Progenitor cell of endocrine pancreas (in vitro differentiated cells): ENCODE data around the gene BCAM. TPM values are rescaled to one million over a fixed set of nuclear protein-coding genes. Genes with fewer than 3 reads are reported as not detected.

Experiments used
- DNase-seq: peaks from one replicate; pipeline ENCODE4 v3.0.0; 2021; ENCODE audit warnings: low spot score; ENCODE audit not compliant: unreplicated experiment
- H3K27ac Mint-ChIP-seq: 2 replicates; pipeline ENCODE4 v1.8.0; 2021; ENCODE audit warnings: mild to moderate bottlenecking, moderate library complexity, mixed read lengths
- H3K27me3 Mint-ChIP-seq: 2 replicates; pipeline ENCODE4 v1.8.0; 2021; ENCODE audit warnings: mixed read lengths
- H3K36me3 Mint-ChIP-seq: 2 replicates; pipeline ENCODE4 v1.8.0; 2022; ENCODE audit warnings: mixed read lengths; ENCODE audit not compliant: insufficient read depth
- H3K4me1 Mint-ChIP-seq: 2 replicates; pipeline ENCODE4 v1.8.0; 2021; ENCODE audit warnings: low read depth, mixed read lengths
- H3K4me3 Mint-ChIP-seq: 2 replicates; pipeline ENCODE4 v1.8.0; 2021; ENCODE audit warnings: low read depth, mild to moderate bottlenecking, moderate library complexity, mixed read lengths
- H3K9me3 Mint-ChIP-seq: 2 replicates; pipeline ENCODE4 v1.8.0; 2021; ENCODE audit warnings: low read depth, mixed read lengths
- total RNA-seq: library from RNA; stranded (reverse); gene quantifications from 2 replicates; pipeline ENCODE4 v1.2.1, GENCODE V29; 2021
- TF ChIP-seq, protein P1 (sequence below): fragments of 200-600 bp; sonication (generic); IDR thresholded peaks from one replicate; pipeline ENCODE4 v1.5.0; 2021; ENCODE audit warnings: antibody characterized with exemption, mild to moderate bottlenecking; ENCODE audit not compliant: unreplicated experiment

BCAM gene
- total RNA-seq, 1 donor from 2014 or later = 211 TPM

- TF ChIP-seq, protein P1, sequence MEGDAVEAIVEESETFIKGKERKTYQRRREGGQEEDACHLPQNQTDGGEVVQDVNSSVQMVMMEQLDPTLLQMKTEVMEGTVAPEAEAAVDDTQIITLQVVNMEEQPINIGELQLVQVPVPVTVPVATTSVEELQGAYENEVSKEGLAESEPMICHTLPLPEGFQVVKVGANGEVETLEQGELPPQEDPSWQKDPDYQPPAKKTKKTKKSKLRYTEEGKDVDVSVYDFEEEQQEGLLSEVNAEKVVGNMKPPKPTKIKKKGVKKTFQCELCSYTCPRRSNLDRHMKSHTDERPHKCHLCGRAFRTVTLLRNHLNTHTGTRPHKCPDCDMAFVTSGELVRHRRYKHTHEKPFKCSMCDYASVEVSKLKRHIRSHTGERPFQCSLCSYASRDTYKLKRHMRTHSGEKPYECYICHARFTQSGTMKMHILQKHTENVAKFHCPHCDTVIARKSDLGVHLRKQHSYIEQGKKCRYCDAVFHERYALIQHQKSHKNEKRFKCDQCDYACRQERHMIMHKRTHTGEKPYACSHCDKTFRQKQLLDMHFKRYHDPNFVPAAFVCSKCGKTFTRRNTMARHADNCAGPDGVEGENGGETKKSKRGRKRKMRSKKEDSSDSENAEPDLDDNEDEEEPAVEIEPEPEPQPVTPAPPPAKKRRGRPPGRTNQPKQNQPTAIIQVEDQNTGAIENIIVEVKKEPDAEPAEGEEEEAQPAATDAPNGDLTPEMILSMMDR = no peak
- Mint-ChIP-seq H3K36me3 (peaks cover 34% of the 10 kb centered on the region), H3K4me3 (no peak overlapping the region), H3K27me3 (no peaks in the 10 kb centered on the region), H3K9me3 (no peaks in the 10 kb centered on the region), H3K27ac (peak overlapping the region; percentile 84), H3K4me1 (peaks cover 5% of the 10 kb centered on the region)
- no peak for DNase-seq
These were observed 61.0 kb downstream of the BCAM start for GRCh38 chr19:44869733-44870470.

Other genes starting within 250 kb of the BCAM start
- gene IGSF23, start 195.5 kb upstream of the BCAM start, total RNA-seq = 0.67 and 1.7 TPM in 2 replicates
- gene PVR, start 165.2 kb upstream of the BCAM start, total RNA-seq = 61.2 and 64.3 TPM in 2 replicates
- gene CEACAM19, start 137.6 kb upstream of the BCAM start, total RNA-seq = 25.8 and 29.8 TPM in 2 replicates
- not detected in 2 replicates for gene CEACAM16, start 110.0 kb upstream of the BCAM start, total RNA-seq
- gene BCL3, start 60.4 kb upstream of the BCAM start, total RNA-seq = 2.9 and 3.8 TPM in 2 replicates
- 15.4 and 16.2 TPM in 2 replicates for gene CBLC, start 31.2 kb upstream of the BCAM start, total RNA-seq
- 201 and 203 TPM in 2 replicates for gene NECTIN2, start 37.2 kb downstream of the BCAM start, total RNA-seq
- 63.0 and 67.1 TPM in 2 replicates for gene TOMM40, start 82.2 kb downstream of the BCAM start, total RNA-seq
- 198 and 233 TPM in 2 replicates for gene APOE, start 96.7 kb downstream of the BCAM start, total RNA-seq
- 85.5 and 89.4 TPM in 2 replicates for gene APOC1, start 105.5 kb downstream of the BCAM start, total RNA-seq
- gene APOC4, start 133.1 kb downstream of the BCAM start, total RNA-seq = not detected in 2 replicates
- not detected in 2 replicates for gene APOC2, start 136.9 kb downstream of the BCAM start, total RNA-seq
- gene CLPTM1, start 146.3 kb downstream of the BCAM start, total RNA-seq = 95.5 and 98.8 TPM in 2 replicates
- gene RELB, start 192.4 kb downstream of the BCAM start, total RNA-seq = 6.2 and 6.8 TPM in 2 replicates
- 111 and 123 TPM in 2 replicates for gene CLASRP, start 229.9 kb downstream of the BCAM start, total RNA-seq